Brain microvascular endothelial cell (primary cell): ENCODE results near the gene TCF20.

ENCODE experiments used
- DNase-seq: peaks from one replicate; pipeline ENCODE4 v3.0.0-alpha.2; 2020
- H3K27ac ChIP-seq: fragments of 250-450 bp; sonication (Bioruptor Pico); 2 replicates; pipeline ENCODE4 v1.5.1; 2020; ENCODE audit warnings: mild to moderate bottlenecking, moderate library complexity
- H3K27me3 ChIP-seq: fragments of 250-450 bp; sonication (Bioruptor Pico); replicated peaks from 2 replicates; pipeline ENCODE4 v1.5.1; 2020; ENCODE audit warnings: mild to moderate bottlenecking
- H3K36me3 ChIP-seq: fragments of 250-450 bp; sonication (Bioruptor Pico); replicated peaks from 2 replicates; pipeline ENCODE4 v1.5.1; 2020; ENCODE audit warnings: mild to moderate bottlenecking
- H3K4me3 ChIP-seq: 2 replicates; pipeline ENCODE4 v1.5.1; 2011; ENCODE audit warnings: low read depth, mild to moderate bottlenecking, control low read depth, low read length, moderate library complexity
- in situ Hi-C: cut with HindIII; loops from 2 replicates; pipeline ENCODE4 v1.10.0; 2017; ENCODE audit warnings: low sequenced_read_pairs, low pct_ligation_motif_present
- TF ChIP-seq, protein P1 (sequence below): IDR thresholded peaks from 2 replicates; pipeline ENCODE4 v1.5.1; 2011; ENCODE audit warnings: low read depth, mild to moderate bottlenecking, moderate library complexity, low read length, control low read depth, inconsistent platforms; ENCODE audit errors: missing control alignments

Gene TCF20

DNA sequence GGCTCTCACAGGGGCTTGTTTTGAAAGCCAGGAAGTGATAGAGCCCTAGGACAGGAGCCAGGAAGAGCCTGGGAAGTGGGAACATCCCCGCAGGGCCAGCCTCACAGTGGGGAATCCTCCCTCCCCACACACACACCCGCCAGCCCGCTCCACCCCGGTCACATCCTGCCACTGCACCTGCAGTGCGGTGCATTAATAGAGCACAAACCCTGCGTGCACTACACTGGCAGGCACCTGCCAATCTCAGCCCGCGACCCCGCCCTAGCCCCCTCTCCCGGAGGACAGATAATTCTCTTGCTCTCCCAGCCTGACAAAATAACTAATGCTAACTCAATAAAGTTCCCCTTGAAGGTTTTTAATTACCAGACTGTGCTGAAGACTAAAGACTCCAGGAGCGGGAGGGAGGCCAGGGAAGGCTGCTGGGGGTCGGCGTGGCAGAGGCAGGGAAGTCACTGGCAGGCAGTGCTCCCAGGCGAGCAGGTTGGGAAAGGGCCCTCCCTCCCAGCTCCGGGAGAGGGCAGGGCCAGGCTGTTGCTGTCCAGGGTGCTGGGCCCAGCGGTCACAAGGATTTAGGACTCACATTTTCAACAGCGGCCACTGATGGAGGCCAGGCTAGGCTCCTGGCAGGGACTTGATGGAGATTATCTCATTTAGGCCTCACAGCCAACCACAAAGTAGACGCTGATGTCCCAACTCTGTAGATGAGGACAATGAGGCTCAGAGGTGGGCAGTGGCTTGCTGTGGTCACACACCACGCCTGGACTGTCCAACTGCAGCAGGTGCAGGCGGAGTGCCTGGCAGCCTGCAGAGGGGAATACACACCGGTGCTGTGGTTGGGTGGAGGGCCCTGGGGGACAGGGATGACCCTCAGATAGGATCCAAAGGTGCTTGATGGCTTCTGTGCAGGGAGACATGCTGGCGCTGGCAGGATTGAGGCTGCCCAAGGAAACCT, 23.9 kb upstream of the TCF20 start:
- DNase-seq: peak; percentile 24
- no peak overlapping the region for H3K27ac ChIP-seq
- peaks cover 2% of the 10 kb centered on the region for H3K27me3 ChIP-seq
- TF ChIP-seq, protein P1, sequence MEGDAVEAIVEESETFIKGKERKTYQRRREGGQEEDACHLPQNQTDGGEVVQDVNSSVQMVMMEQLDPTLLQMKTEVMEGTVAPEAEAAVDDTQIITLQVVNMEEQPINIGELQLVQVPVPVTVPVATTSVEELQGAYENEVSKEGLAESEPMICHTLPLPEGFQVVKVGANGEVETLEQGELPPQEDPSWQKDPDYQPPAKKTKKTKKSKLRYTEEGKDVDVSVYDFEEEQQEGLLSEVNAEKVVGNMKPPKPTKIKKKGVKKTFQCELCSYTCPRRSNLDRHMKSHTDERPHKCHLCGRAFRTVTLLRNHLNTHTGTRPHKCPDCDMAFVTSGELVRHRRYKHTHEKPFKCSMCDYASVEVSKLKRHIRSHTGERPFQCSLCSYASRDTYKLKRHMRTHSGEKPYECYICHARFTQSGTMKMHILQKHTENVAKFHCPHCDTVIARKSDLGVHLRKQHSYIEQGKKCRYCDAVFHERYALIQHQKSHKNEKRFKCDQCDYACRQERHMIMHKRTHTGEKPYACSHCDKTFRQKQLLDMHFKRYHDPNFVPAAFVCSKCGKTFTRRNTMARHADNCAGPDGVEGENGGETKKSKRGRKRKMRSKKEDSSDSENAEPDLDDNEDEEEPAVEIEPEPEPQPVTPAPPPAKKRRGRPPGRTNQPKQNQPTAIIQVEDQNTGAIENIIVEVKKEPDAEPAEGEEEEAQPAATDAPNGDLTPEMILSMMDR: no peak
- in situ Hi-C loops: no loop called here
- H3K4me3 ChIP-seq: no peak overlapping the region
- no peaks in the 10 kb centered on the region for H3K36me3 ChIP-seq

DNA sequence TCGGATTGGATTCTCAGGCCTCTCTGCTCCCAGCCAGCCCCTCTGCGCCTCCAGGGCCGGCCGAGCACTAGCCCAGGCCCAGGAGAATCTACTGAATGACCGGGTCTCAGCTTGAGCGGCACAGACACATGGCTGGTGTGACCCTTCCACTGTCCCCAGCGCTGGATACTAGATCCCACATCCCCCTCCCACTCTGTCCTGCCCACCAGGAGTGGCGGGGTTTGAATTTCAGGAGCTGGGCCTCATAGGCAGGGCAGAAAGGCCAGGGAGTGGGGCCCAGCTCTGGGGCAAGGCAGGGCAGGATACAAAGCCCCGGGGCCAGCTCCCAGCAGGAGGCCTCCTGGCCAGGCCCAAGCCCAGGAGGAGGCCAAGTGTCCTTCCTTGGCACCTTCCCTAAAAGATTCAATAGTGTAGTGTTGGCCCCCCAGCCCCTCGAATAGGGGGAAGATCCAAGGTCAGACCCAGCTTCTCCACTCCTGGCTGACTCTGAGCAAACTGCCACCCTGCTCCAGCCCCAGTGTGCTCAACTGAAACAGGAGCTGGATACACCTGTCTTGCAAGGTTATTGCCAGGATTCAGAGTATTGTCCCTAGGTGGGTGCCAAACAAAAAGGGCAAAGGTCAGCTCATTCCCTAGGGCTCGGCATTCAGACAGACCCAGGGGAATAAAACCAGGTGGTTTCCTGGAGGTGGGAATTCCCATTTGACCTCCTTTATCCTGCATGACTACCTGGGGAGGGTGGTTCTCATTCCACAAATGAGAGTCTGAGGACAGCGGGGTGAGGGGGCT, 22.5 kb upstream of the TCF20 start:
- TF ChIP-seq, protein P1: no peak
- no peak for DNase-seq
- peaks cover 2% of the 10 kb centered on the region for H3K27me3 ChIP-seq
- in situ Hi-C loops: no loop called here
- no peak overlapping the region for H3K4me3 ChIP-seq
- no peaks in the 10 kb centered on the region for H3K36me3 ChIP-seq
- H3K27ac ChIP-seq: no peak overlapping the region

DNA sequence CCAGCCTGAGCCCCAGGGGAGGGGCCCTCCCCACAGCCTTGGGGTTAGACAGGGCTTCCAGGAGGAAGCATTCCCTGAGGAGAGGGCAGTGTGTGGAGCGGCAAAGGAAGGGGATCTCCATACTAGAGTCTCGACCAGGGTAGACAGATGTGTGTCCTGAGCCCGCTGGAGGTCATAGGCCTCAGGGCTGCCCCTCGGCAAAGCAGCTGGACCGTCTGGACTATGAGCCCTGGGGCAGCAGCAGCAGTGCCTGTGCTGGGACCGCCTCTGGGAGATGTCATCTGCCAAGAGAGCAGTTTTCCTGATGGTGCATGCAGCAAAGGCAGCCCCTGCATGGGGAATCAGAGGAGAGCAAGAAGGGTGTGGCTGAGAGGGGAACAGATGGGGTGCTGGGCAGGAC, 20.8 kb upstream of the TCF20 start:
- peaks cover 2% of the 10 kb centered on the region for H3K27me3 ChIP-seq
- TF ChIP-seq, protein P1: no peak
- no peaks in the 10 kb centered on the region for H3K36me3 ChIP-seq
- no peak overlapping the region for H3K27ac ChIP-seq
- DNase-seq: no peak
- in situ Hi-C loops: no loop called here
- no peak overlapping the region for H3K4me3 ChIP-seq

DNA sequence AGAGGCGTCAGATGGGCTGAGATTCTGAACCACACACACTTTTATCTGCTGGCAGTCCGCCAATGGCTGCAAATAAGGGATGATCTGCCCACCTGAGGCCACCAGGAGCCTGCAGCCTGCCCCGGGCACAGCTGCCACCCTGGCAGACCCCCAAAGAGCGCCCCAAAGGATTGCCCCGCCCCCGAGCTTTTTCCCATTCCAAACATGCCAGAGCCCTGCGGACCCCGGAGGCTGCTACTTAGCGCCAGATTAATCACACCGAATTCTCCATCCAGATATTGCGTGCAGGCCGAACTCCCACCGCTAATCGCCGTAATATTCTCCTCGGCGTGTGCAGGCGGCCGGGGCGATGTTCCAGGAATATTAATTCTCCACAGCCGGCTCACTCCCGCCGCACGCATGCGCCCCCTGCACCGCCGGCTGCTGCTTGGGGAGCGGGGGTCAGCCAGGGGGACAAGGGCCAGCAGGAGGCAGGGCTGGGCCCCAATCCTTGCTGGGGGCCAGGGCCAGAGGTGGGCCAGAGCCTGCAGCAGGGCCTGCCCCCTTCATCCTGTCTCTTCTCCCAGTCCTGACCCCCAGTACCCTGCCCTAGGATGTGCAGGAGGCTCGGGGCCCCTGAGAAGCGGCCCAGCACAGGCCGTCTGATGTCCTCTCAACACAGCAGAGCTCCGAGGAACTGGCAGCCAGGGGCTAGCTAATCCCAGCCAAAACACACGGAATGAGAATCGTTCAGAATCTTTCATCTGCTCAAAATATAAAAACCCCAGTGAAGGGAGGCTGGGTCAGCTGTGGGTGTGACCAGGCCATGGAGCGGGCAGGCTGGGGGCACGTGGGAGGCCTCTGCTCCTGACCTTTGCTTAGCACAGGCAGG, 19.5 kb upstream of the TCF20 start:
- TF ChIP-seq, protein P1: no peak
- Histone ChIP-seq H3K27ac (no peak overlapping the region), H3K4me3 (no peak overlapping the region), H3K36me3 (no peaks in the 10 kb centered on the region), H3K27me3 (peaks cover 6% of the 10 kb centered on the region)
- in situ Hi-C loops: no loop called here
- DNase-seq: no peak

DNA sequence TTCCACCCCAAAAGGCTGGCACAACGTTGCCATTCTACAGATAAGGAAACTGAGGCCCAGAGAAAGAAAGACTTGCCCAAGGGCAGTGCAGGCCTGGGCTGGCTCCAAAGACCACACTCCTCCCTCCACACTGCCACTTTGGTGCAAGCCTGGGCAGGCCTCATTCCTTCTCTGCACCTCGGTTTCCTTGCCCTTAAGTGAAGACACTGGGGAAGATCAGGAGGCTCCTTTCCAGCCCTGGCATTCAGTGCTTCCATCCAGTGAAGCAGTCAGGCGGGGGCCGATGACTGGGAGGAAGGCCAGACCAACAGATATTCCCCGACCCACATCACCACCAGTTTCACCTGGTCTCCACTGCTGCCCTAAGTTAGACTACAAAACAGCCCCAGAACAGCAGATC, 18.3 kb upstream of the TCF20 start:
- in situ Hi-C loops: no loop called here
- Histone ChIP-seq H3K27me3 (peaks cover 17% of the 10 kb centered on the region), H3K4me3 (no peak overlapping the region), H3K36me3 (no peaks in the 10 kb centered on the region), H3K27ac (no peak overlapping the region)
- no peak for DNase-seq
- TF ChIP-seq, protein P1: no peak
